ENCODE data around the gene ZBTB20.

ZBTB20 gene

DNA sequence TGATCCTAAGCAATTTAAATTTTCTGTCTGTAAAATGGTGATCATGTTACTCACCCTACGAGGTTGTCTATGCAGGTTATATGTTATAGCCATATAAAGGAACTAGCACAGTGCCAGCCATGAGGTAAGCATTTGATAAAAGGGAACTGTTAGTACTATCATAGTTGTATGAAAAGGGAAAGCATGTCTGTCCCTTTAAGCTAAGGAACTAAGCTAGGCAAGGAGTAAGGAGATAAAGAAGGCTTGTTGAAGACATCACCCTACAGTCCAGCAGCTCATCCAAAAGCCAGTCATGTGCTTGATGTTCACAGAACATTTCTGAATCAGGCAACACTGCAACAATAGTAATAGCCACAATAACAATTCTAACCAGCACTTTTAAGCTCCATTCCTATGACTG lies 243.9 kb downstream of the ZBTB20 start:
- no peak for DNase-seq

DNA sequence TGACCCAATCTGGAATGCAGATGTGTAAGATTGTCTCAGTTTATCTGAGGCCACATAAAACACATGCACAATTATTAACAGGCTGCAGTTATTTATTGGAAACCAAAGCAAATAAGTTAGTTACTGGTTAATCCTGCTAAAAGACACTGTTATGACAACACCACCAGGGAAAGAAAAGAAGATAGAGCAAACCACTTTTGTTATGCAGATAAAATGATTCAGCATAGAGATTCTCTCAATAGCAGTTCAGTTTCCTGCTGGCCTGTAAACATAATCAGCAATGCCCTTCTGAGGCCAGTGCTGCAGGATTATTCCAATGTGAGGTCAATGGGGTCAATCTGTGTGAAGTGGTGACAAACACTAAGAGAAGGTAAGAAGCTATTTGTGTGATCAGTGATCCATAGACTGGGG lies 244.4 kb downstream of the ZBTB20 start:
- no peak for DNase-seq

DNA sequence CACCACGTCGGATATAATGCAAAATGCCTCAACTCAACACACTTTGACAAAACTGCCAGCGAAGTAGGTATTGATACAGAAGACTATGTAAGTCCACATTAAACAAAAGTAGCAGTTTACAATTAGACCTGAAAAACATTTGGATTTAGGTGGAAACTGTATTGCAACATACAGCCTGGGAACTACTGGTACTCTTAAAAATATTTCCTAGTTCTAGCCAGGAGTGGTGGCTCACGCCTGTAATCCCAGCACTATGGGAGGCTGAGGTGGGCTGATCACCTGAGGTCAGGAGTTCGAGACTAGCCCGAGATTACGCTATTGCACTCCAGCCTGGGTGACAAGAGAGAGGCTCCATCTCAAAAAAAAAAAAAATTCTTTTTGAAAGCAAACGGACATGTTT lies 246.2 kb downstream of the ZBTB20 start:
- no peak for DNase-seq

DNA sequence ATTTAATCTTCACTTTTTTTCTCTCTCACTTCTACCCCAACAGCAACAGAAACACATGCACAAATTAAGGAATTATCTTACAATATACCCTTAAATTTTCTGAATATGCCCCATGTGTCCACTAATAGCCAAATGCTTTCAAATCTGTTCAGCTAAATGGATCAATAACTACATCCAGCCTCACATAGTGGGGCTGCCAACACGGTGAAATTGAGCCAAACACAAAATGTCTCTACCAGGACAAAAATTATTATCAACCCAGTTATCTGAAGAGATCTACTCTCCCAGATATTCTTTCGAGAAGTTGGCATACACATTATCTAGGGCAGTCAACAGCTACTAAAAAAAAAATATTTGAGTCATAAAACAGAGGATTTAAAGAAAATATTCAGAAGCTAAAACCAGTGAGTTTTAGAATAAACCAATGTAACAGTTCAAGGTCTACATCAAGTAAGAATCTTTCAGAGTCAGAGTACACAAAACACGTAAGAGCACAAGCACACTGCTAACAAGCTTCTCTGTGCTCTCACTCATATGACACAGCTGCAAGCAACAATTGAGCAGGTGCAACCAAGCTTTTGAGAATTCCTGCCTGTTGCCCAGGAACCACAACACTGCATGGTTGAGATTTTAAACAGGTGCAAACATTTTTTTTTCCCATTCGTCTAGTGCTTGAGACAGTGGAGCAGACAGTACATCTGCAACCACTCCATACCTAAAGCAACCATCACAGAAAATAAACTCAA lies 247.7 kb downstream of the ZBTB20 start:
- DNase-seq: no peak

DNA sequence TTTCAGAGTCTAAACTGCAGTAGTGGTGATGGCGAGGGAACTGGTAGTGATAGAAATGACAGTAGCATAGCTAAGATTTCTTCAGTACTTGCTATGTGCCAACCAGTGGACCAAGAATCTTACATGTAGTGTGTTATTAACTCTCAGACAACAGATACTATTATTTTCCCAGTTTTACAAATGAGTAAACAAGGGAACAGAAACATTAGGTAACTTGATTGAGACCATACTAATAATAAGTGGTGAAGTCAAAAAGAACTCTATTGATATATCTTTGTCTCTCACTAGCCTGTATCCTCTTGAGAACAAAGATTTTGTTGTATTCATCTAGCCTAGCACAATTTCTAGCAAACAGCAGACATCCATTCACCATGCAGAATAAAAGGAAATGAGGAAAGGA lies 250.1 kb downstream of the ZBTB20 start:
- no peak for DNase-seq

DNA sequence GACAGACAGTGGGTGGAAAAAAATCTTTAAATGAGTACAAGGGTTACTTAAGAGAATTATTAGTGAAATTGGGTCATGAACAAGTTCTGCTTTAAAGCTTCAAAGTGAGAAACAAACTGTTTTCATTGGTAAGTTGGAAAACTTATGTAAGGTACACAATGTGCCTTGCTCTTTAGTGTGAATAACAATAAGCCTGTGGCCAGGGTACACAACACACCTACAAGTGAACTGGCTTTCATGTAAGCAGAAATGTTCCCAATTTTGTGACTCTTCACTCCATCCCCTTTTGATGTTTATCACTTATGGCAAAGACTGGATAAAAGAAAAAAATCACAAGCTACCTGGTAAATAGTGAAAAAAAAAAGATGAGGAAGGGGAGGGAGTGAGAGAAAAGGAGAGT lies 253.7 kb downstream of the ZBTB20 start:
- no peak for DNase-seq

DNA sequence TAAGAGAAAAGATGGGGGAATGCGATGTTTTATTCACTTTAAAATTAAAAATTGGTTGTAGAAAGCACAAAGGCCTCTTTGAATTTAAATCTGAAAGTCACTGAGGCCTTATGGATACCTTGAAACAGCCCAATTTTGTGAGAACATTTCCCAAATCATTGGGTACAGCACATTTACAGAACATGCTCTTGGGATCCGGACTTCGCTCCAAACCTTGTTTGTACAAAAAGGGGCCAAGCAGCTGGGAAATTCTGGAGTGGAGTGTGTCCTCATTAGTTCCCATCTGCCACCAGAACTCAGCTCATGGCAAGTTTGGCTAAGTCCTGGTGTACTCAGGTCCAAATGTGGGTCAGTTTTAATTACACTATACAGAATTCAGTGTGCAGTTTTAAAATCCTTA lies 254.2 kb downstream of the ZBTB20 start:
- no peak for DNase-seq

DNA sequence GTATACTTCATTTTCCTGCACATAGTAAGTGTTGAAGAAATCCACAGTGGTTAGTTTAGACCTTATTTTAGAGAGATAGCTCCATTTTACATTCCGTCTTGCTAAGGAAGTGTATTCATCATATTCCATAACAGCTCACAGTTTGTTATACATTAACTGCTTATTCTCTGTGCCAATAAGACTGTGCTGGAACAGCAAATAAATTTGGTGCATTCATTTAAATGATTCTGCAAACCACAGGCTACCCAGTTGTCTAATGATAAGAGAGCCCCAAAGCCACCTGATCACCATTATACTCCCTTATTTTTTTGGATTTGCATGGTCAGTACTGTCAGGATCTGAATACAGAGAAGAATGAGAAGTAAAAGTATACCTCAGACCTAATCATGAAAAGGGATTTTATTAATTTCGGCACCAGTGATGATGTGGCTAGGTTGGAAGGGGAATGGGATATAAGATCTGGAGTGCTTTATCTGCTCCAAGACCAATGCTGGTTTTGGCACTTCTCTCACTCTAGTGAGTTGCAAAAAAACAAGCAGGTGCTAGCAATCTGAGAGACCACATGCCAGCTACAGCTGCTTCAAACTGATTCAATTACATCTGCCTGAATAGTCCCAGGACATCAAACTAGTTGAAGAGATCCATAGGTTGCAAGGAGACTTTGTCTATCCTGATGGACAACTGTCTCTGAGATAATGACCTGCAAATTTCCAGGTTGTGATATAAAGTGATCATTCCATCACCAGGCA lies 254.8 kb downstream of the ZBTB20 start:
- no peak for DNase-seq

DNA sequence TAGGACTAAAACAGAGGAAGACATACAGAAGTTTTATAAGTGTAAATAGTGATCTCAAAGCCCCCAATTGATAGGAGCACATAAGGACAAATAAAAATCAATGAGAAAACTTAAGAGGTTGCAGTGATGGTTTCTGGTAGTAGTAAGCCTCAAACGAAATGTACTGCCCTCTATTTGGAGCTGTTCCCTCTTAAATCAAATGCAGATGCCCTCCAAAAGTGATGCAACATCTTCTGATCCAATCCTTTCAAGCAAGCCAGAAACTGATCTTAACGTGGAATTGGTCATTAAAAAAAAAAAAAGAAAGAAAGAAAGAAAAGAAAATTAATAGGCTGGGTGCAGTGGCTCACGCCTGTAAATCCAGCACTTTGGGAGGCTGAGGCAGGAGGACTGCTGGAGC lies 259.3 kb downstream of the ZBTB20 start:
- no peak for DNase-seq

DNA sequence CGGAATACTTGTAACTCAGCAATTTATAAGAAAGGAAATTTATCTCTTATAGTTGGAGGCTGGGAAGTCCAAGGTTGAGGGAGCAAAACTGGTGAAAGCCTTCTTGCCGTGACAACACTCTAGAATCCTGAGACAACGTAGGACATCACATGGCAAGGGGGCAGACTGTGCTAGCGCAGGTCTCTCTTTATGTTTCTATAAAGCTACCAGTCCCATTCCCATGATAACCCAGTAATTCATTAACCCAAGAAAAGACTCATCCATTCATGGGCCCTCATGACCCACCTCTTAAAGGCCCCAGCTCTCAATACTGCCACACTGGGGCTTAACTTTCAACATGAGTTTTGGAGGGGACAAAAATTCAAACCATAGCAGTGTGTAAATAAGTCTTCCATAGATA lies 260.2 kb downstream of the ZBTB20 start:
- DNase-seq: no peak

DNA sequence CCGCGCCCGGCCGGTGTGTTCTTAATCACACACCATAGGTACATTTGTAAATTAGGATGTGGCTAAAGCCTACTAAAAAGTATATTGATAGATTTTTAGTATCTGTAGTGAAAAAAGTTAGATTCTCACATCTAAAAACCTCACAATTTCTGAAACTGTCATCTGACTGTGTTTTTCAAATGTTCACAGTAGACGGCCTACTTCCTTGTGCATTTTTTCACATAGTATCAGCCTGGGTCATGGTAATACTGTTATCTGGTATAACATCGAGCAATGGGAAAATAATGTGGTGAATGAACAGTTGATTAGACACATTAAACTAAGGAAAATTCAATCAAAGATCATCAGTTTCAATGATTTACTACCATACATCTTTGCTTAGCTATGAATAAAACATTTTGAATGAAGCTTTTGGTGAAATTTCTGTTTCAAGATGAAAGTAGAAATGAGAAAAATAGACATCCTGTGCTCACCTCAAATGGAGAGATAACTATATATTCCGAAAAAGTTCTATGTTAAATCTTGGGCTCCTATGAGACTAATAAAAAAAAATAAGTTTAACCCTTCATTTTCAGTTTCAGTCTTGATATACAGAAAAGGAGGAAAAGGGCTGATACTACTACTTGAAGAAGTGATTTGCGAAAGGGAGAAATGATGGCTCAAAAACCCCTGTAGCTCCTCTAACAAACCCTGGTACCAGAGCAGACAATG lies 262.7 kb downstream of the ZBTB20 start:
- DNase-seq: no peak

DNA sequence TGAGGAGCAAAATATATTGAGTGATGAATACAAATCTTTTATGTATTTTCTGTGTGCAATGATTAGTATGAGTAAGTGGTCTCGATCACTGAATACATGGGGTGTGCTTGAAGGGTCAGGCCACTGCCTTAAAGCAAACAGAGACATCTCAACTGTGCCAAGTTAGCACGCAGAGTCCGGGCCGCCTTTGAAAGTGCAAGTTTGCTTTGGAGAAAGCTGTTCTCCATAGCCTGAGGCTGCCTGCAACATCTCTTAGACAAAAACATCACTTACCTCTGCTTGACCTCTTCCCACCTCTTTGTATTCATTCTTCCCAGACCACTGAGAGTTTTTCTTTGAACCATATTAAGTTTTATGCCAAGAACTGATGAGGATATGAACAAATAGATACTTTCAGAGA lies 267.0 kb downstream of the ZBTB20 start:
- DNase-seq: no peak

DNA sequence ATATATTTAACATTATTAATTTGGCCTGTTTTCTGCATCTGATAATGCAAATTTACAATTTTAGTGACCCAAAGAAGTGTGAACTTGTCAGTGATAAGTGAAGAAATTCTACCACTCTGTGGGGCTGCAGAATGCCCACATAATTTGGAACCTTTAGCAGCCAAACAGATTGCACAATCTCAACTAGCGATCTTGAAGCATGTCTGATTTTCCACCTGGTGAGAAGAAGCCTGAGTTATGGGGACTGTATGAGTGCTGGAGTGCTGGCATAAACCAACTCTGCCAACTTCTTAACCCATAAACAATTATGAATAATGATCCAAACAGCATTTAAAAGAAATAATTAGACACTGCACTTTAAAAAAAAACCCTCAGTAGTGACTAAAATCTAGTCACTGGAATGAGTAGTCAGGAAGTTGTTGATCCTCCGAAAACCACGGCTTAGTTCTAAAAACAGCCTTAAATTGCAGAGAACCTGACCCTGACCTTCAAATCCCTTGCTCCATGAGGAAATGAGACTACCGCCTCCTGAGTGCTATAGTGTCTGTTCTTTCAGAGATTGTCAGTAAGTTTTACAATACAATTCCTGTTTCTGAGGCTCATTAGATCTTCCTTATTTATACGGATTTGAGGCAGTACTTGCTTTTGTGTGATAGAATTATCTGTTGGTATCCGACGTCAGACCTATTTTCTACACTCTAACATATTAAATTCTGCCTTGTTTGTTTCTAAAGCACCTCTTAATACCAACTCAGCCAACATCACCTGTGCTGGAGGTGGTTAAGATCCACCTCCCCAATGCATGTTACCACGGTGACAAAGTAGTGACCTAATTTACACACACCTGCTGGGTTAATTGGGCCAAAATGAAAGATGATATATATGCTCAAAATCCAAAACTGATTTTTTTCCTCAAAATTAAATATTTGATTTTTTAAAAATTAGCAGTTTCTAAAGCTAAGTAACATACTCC lies 267.7 kb downstream of the ZBTB20 start:
- DNase-seq: peak in 1 of 5 donors; percentile 21

DNA sequence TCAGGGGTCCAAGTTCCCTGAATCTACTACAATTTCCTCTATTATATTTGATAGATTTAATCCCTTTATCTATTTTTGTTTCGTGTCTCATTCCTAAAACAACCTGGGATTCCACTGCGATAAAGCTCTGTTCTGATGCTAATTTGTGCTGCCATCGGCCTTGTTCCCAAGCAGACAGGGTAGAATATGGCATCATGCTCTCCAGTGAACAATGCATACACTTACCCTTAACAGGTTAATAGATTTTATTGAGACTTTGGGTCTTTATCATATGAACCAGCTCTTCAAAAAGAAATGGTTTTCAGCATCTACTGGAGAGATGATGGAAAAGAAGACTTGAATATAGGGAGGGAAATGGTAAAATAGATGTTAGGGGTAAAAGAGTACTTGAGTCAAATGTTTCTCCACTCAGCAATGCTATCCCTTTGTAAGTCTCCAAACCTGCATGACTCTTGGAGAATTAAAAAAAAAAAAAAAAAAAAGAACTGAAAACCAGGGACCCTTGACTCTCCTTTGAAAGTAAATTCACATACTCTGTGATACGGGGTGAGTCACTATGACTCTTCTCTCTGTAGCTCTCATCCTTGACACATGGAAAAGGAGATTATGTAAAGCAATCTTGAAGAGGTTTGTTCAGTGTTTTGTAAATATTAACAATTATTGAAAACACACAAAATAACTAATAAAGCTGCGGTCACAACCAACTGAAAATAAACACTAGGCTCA lies 268.8 kb downstream of the ZBTB20 start:
- DNase-seq: no peak

DNA sequence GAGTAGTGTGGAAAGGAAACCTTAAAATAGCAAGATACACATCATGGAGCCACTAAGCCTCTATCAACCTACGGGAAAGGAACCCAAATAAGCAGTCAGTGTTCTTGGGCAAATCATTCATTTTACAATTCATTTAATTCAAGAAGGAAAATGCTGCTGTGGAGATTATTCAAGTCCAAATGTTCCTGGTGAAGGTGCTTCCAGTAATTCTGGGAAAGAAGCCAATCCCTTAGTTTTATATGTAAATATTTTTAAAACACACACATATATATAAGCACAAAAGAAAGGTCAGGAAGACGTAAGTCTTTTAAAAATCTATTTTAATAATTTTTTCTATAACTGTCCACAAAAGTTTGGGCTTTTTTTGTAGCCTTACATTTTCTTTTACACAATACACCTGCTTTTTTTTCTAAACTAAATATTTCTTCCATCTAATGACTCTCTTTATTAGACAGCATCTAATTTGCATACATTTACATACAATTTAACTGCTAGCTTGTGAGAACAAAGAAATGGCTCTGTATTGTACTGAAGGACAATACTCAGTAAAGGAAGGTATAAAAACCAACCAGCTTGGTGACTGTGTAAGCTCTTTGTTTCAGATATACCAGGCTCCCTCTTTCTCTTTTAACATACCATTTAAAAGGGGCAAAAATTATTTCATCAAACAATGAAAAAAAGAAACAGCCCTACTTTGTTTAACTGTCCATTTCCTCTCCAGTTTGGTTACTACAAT lies 269.5 kb downstream of the ZBTB20 start:
- no peak for DNase-seq

DNA sequence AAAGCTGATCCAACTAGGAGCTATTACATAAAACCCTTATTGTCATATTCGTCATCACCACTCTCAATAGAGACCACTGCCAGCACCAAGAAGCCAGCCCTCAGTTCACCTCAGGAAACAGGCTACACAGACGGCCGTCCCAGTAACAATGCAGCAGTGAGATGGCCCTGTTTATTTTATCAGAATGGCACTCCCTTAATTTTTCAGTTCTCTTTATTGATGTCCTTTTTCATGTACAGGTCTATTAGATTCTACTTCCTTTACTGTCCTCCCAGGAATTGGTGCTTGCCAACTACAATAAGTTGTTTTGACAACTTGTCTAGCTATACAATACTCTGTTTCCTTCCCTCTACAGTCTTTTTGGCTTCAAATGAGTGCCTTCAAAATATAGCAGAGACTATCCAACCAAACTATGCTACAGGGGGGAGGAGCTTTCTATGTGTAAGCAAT lies 272.5 kb downstream of the ZBTB20 start:
- DNase-seq: no peak

DNA sequence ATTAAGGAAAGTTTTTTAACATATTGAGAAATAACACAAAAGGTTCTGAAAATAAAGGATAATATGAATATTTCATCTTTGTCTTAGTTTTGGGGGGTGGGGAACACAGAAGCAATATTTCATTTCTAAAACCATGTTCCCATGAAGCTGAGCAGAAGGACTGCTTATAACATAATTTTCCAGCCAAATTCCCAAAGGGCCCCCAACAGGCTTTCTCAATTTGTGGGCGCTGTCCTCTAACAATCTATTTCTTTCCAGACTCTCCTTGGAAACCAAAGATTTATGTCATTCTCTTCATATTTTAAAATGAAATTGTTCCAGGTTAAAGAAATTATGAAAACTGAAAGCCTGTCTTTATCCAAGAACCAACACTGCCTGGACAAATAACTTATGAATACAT lies 273.5 kb downstream of the ZBTB20 start:
- no peak for DNase-seq

DNA sequence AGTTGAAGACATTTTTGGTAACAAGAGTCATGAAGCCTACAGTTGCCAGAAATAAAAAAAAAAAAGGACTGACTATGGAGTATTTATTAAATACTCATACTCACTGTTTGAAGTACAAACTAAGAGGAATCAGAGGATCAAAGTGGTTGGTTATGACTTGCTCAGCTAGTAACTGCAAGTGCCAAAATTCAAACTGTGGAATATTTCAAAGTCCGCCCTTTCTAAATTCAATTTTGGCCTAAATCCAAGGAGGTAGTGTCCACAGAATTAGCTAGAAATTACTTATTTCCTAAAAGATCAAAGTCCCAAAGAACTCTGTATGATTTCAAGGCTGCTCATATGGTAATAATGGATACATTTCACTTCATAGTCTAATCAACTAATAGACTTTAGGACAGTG lies 274.5 kb downstream of the ZBTB20 start:
- DNase-seq: no peak

DNA sequence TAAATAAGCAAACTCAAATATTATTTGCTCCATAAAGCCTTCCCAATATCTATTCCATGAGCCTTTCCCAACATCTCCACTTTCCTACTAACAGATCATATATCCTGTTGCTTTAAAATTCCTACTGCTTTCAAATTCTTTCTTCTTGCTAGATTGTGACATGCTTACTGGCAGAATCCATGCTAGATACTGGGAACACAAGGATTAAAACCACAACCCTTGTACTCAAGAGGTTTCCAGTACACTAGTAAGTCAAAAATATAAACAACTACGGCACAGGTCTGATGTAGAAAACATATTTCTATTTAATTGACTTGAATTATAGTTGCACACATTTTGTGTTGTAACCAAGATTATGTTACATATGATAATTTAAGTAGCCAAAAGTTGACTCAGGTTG lies 275.0 kb downstream of the ZBTB20 start:
- no peak for DNase-seq

DNA sequence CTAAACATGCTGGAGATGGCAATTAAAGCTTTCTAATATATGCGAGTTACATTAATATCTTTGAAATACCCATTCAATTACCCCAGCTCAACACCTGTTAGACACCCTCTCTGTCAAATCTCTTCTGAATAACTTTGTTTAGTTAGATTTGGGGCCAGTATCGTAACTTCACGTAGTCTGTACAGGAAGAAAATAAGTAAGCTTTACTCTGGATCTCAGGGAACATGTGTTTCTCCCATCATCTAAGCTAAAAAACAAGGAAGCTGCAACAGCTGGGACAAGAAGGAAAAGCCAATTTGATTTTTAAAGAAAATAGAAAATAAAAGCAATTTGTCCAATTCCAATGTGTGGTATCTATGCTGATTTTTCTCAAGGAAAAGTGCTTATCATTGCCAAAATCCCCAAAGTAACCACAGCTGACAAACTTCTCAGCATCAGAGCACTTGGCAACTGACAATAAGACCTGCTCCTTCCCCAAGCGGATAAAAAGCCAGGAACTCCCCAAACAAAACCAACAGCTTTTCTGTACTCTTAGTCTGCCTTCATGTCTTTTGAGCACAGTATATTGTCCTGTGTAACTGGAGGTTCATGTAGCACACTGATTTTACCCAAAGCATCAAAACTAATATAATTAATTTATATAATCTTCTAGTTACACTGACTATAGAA lies 279.1 kb downstream of the ZBTB20 start:
- DNase-seq: no peak

DNA sequence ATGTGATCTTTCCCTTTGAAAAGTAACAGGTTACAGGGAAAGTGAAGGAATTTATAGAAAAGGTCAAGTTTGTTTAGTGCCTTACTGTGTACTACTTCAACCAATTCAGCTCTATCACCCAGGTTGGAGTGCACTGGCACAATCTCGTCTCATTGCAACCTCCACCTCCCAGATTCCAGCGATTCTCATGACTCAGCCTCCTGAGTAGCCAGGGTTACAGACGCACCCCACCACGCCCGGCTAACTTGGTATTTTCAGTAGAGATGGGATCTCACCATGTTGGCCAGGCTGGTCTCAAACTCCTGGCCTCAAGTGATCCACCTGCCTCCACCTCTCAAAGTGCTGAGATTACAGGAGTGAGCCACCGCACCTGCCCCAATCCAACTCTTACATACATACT lies 279.7 kb downstream of the ZBTB20 start:
- DNase-seq: no peak
